ENCODE results near the gene CASP9.

Gene CASP9

GRCh38 chr1:15524283-15525049 lies 451 bp upstream of the CASP9 start:
- CTCF ChIA-PET = no interaction called here
- no peak overlapping the region; the same call in 1 of the 2 replicates for H3K27ac ChIP-seq (ENCODE audit: extremely low read depth, low read depth, low read length)
- TF ChIP-seq SP7 (tag by site-specific recombination; IDR thresholded peaks at IDR 0.05) (peak; percentile 35; the same call in 1 of the 2 replicates), ZNF514 (tag by site-specific recombination; IDR thresholded peaks at IDR 0.05) (no peak), ZNF366 (tag by site-specific recombination; conservative IDR thresholded peaks at IDR 0.05) (no peak), WT1 (tag by site-specific recombination; IDR thresholded peaks at IDR 0.05) (0 out of 2 replicates have a peak, but pooled peaks have one; percentile 25), TCF7L2 (IDR thresholded peaks at IDR 0.05; ENCODE audit: borderline replicate concordance, low read depth, low read length) (no peak), ZNF24 (tag by site-specific recombination; IDR thresholded peaks at IDR 0.05) (no peak), ZNF610 (tag by site-specific recombination; IDR thresholded peaks at IDR 0.05; ENCODE audit: borderline replicate concordance) (no peak), ZBTB8A (tag by site-specific recombination; IDR thresholded peaks at IDR 0.05) (no peak), ZNF785 (tag by site-specific recombination; IDR thresholded peaks at IDR 0.05) (no peak), ZSCAN16 (tag by site-specific recombination; IDR thresholded peaks at IDR 0.05) (no peak), ZBTB1 (tag by site-specific recombination; IDR thresholded peaks at IDR 0.05) (peak; percentile 96), KLF1 (tag by site-specific recombination; IDR thresholded peaks at IDR 0.05) (peak; percentile 97), ZNF26 (tag by site-specific recombination; IDR thresholded peaks at IDR 0.05) (no peak), KLF17 (tag by site-specific recombination; IDR thresholded peaks at IDR 0.05) (peak; percentile 93; the same call in 1 of the 2 replicates), EGR2 (tag by site-specific recombination; IDR thresholded peaks at IDR 0.05; ENCODE audit: low read depth) (peak; percentile 92), ZNF776 (tag by site-specific recombination; IDR thresholded peaks at IDR 0.05; ENCODE audit: borderline replicate concordance) (no peak), ZNF629 (tag by site-specific recombination; IDR thresholded peaks at IDR 0.05) (peak; percentile 98), HOXD13 (CRISPR knock-in tag; IDR thresholded peaks at IDR 0.05; ENCODE audit: borderline replicate concordance) (no peak), GFI1B (tag by site-specific recombination; IDR thresholded peaks at IDR 0.05) (no peak), ZSCAN23 (tag by site-specific recombination; IDR thresholded peaks at IDR 0.05) (no peak), BCL11A (tag by site-specific recombination; IDR thresholded peaks at IDR 0.05; ENCODE audit: low read depth) (peak; percentile 95), KLF8 (tag by site-specific recombination; IDR thresholded peaks at IDR 0.05) (peak; percentile 98), ATF2 (tag by site-specific recombination; IDR thresholded peaks at IDR 0.05; ENCODE audit: low read depth) (peak; percentile 62), ZEB2 (tag by site-specific recombination; IDR thresholded peaks at IDR 0.05) (peak; percentile 28), ZNF140 (tag by site-specific recombination; IDR thresholded peaks at IDR 0.05) (no peak), KLF7 (tag by site-specific recombination; IDR thresholded peaks at IDR 0.05; ENCODE audit: borderline replicate concordance) (0 out of 2 replicates have a peak, but pooled peaks have one; percentile 27)
- TF ChIP-seq, protein P1, sequence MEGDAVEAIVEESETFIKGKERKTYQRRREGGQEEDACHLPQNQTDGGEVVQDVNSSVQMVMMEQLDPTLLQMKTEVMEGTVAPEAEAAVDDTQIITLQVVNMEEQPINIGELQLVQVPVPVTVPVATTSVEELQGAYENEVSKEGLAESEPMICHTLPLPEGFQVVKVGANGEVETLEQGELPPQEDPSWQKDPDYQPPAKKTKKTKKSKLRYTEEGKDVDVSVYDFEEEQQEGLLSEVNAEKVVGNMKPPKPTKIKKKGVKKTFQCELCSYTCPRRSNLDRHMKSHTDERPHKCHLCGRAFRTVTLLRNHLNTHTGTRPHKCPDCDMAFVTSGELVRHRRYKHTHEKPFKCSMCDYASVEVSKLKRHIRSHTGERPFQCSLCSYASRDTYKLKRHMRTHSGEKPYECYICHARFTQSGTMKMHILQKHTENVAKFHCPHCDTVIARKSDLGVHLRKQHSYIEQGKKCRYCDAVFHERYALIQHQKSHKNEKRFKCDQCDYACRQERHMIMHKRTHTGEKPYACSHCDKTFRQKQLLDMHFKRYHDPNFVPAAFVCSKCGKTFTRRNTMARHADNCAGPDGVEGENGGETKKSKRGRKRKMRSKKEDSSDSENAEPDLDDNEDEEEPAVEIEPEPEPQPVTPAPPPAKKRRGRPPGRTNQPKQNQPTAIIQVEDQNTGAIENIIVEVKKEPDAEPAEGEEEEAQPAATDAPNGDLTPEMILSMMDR (tag by site-specific recombination; IDR thresholded peaks at IDR 0.05) = no peak
- TF ChIP-seq, protein P2, sequence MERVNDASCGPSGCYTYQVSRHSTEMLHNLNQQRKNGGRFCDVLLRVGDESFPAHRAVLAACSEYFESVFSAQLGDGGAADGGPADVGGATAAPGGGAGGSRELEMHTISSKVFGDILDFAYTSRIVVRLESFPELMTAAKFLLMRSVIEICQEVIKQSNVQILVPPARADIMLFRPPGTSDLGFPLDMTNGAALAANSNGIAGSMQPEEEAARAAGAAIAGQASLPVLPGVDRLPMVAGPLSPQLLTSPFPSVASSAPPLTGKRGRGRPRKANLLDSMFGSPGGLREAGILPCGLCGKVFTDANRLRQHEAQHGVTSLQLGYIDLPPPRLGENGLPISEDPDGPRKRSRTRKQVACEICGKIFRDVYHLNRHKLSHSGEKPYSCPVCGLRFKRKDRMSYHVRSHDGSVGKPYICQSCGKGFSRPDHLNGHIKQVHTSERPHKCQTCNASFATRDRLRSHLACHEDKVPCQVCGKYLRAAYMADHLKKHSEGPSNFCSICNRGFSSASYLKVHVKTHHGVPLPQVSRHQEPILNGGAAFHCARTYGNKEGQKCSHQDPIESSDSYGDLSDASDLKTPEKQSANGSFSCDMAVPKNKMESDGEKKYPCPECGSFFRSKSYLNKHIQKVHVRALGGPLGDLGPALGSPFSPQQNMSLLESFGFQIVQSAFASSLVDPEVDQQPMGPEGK (tag by site-specific recombination; IDR thresholded peaks at IDR 0.05) = peak; percentile 62
- TF ChIP-seq, protein P3, sequence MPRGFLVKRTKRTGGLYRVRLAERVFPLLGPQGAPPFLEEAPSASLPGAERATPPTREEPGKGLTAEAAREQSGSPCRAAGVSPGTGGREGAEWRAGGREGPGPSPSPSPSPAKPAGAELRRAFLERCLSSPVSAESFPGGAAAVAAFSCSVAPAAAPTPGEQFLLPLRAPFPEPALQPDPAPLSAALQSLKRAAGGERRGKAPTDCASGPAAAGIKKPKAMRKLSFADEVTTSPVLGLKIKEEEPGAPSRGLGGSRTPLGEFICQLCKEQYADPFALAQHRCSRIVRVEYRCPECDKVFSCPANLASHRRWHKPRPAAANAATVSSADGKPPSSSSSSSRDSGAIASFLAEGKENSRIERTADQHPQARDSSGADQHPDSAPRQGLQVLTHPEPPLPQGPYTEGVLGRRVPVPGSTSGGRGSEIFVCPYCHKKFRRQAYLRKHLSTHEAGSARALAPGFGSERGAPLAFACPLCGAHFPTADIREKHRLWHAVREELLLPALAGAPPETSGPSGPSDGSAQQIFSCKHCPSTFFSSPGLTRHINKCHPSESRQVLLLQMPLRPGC (tag by site-specific recombination; IDR thresholded peaks at IDR 0.05) = 0 out of 2 replicates have a peak, but pooled peaks have one; percentile 58

More at GRCh38 chr1:15524283-15525049, 451 bp upstream of the CASP9 start:
- Histone ChIP-seq H3K4me1 (ENCODE audit: control insufficient read depth, insufficient read depth, low read length) (peaks cover 7% of the 10 kb centered on the region), H3K9me3 (ENCODE audit: control insufficient read depth, insufficient read depth, low read depth, low read length) (no peaks in the 10 kb centered on the region), H3K4me3 (ENCODE audit: low read depth, low read length) (peak overlapping the region; percentile 83), H3K36me3 (ENCODE audit: control insufficient read depth in 2 of 2, insufficient read depth in 1 of 2, low read length in 2 of 2) (peaks cover 0 to 3% of the 10 kb centered on the region in 2 experiments; a peak in 1 of 3 replicates)
- POLR2A ChIA-PET = interaction anchor here (0.6 kb wide), 1 partner anchor 1915 kb away, joined by 3 read pairs; the partner anchor contains the start of gene RCC2
